C1 segment of cervical spinal cord (tissue), 14 donors: ENCODE data around the gene MAP3K20.
"Not testable (repeated sequence)": the region's sequence is repeated elsewhere in the genome, so short reads cannot be mapped to it uniquely, and the experiment has no call there.

Experiments used
- DNase-seq, 14 donors: peaks; one replicate each; lab custom pipeline; 2025; lab: John Stamatoyannopoulos, UW

MAP3K20 gene

DNA sequence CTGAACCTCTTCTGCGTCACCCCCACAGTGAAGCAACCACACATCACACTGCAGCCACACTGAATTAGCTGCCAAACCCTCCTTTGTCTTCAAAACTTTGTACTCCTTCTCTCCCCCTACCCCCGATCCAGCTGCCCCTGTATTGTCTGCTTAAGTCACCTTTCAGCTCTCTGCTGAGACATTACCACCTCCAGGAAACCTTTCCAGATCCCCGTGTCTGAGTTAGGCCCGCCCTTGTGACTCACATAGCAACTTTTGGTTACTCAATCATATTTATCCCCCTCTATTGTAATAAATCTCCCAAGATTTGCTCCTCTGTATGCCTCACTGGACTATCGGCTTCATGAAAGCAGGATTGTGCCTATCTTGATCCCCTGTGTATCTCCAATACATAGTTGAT, 196.2 kb downstream of the MAP3K20 start:
- DNase-seq = no peak

DNA sequence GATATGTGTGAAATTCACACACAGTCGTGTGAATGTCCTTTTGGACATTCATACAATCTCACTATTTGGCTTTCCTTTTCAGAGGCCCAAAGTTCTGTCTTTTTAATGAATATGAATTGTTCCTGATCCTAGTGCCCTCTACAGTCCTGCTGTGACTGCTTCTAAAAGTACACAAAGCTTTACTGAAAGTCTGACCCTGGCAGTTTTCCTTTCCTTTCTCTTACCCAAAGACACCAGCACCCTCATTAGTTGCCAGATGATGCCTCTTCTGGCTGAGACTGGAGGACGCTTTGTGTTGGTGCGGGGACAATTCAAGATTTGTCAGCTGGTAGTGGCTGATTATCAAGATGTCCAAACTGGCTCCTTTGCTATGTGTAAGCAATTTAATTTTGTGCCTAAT, 197.2 kb downstream of the MAP3K20 start:
- no peak for DNase-seq

DNA sequence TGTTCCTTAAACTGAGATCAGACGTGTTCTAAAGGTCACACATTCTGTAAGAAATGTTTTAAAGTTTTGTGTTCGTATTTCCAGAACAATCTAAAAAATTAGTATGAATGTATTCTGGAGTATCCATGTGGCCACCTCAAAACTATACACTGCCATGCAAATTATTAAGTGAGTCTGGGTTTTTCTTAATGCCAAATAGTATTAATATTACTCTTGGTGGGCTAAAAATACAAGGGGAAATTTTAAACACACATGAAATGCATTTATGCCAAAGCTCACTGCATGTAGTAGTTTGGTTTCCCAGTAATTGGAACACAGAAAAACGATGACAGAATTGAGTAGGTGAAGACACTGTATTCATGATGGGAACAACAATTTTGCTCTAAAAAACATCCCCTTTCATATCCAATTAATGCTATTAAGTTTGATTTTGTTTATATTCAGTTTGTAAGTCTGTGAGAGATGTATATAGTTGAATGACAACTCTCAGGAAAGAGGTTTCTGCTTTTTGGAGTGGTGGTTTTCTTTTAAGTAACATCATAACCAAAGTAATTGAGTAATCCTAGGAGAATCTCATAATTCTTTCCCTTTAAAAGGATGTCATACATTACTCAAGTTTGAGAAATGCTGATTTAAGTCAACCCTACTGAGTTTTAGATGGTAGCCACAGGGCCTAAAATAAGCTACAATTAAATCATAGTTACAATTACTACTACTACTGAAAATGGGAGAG, 203.3 kb downstream of the MAP3K20 start:
- DNase-seq = no peak

DNA sequence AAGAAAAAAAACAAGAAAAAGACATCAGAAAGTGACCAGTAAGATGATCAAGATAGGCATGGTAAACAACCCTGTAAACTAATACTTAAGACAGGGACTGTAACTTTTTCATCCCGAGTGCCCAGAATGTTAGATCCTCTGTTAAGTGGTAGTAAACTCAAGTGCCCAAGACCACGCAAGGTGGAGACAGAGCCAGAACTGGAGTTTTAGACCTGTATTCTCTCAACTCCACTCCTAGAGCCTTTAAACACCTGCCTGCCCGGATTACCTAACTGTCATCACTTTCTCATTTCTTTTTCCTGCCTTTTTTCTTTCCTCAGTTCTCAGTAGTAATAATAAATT, 203.9 kb downstream of the MAP3K20 start:
- DNase-seq = no peak

DNA sequence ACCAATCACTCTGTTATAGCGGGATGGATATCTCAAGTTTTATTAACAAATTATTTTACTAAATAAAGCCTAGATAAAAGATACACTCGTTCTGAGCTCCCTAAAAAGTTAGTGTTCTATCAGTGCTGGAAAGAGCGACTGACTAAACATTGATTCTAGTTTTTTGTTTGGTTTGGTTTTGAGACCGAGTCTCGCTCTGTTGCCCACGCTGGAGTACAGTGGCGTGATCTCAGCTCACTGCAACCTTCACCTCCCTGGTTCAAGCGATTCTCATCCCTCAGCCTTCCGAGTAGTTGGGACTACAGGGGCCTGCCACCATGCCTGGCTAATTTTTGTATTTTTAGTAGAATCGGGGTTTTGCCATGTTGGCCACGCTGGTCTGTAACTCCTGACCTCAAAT, 205.2 kb downstream of the MAP3K20 start:
- no peak for DNase-seq

DNA sequence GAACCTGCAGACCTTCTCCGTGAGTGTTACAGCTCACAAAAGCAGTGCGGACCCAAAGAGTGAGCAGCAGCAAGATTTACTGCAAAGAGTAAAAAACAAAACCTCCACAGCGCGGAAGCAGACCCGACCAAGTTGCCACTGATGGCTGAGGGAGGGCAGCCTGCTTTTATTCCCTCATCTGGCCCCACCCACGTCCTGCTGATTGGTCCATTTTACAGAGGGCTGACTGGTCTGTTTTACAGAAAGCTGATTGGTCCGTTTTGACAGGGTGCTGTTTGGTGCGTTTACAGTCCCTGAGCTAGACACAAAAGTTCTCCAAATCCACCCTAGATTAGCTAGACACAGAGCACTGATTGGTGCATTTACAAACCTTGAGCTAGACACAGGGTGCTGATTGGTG, 206.3 kb downstream of the MAP3K20 start:
- not testable (repeated sequence) for DNase-seq

DNA sequence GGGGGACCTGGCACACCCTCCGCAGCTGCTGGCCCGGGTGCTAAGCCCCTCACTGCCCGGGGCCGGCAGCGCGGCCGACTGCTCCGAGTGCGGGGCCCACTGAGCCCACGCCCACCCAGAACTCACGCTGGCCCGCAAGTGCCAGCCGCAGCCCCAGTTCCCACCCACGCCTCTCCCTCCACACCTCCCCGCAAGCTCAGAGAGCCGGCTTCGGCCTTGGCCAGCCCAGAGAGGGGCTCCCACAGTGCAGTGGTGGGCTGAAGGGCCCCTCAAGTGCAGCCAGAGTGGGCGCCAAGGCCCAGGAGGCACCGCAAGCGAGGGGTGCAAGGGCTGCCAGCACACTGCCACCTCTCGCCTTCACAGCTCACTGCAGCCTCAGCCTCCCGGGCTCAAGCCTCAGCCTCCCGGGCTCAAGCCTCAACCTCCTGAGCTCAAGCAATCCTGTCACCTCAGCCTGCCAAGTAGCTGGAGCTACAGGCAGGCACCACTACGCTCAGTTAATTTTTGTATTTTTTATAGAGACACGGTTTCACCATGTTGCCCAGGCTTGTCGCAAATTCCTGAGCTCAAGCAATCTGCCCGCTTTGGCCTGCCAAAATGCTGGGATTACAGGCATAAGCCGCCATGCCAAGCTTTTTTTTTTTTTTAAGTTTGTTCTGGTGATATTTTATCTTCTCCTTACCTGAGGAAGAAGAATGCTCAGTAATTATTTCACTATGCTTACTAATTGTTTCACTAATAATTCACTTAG, 207.3 kb downstream of the MAP3K20 start:
- DNase-seq = no peak

DNA sequence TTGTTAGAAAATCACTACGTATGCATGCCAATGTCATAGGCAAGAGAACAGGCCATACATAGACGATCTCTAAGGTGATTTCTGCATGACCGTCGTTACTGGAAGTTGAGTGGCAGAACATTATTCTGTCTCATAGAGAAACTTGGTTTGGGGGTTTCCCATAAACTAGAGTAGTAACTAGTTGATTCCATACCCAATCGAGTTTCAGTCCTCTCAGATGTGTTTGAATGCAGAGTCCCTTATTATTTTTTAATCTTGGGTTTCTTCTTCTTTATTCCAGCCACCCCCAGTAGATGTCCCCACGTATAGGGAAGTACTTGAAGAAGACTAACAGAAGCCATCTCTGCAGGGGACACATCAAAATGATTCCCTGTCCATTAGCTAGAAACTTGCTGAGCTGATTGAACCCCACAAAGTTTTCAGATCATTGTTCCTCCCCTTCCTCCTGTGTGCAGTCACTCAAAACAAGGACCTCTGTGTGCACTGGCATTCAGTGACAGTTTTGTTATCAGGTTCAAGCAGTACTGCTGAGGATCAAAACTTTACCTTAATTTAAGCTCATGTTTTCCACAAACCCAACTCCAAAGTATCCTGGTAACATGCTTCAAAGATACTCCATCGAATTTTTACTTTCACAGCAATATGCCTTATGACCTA, 210.6 kb downstream of the MAP3K20 start:
- no peak for DNase-seq

DNA sequence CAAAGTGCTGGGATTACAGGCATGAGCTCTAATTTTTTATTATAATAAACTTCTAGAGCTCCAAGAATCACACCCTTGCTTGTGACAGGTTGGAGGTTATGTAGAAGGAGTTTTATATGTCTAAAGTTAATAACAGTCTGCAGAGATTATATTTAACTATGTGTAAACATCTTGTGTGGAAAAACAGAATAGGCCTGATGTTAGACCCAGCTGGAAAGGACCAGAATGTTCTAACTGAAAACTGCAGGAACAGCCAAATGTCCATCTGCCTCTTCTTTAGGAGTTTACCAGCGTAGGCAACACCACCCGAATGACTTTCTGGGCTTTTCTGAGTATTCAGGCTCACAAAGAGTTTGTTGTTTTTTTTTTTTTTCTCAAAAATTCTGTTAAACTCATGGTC, 211.9 kb downstream of the MAP3K20 start:
- no peak for DNase-seq

DNA sequence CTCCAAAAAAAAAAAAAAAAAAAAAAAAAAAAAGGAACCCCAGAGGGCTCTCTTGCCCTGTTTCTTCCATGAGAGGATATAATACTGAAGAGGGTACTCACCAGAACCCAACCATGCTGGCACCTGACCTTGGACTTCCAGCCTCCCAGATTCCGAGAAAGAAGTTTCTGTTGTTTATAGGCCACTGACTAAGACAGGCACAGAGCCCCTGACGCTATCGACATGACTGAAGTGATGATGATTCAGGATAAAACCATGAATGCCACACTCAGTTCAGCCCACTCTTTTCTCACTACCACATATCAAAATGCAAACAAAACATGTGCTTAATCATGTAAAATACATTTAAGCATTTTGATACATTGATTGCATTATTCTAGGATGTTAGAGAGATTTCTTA, 212.9 kb downstream of the MAP3K20 start:
- DNase-seq = no peak

DNA sequence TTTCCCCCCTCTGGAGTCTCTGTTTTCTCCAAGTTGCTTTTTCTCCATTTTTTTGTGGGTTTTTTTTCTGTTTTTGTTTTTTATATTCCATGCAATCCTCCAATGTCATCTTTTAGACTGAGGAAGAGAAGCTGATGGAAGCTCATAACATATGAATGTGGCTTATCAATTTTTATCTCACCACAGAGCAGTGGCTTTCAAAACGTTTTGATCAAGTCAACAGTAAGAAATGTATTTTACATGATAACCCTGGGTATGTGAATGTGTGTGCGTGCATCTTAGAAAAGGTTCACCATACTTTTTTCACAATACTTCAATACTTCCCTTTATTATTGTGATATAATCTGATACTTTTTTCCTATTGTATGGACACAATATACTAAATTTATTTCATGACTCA, 214.4 kb downstream of the MAP3K20 start:
- no peak for DNase-seq

DNA sequence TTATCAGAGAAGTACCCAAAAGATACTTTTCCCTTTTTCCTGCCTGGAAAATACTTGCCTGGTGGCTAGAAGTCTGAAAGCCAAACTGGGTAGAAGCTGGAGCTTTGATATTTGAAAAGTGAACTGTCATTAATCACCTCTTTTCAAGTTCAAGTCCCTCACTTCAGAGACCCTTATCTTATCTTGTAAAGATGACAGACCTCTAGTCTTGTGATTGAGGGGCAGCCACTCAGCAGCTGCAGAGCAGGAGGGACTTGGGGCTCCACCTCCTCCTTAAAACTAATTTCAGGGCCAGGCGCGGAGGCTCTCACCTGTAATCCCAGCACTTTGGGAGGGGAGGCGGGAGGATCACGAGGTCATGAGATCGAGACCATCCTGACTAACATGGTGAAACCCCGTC, 214.9 kb downstream of the MAP3K20 start:
- DNase-seq = no peak

DNA sequence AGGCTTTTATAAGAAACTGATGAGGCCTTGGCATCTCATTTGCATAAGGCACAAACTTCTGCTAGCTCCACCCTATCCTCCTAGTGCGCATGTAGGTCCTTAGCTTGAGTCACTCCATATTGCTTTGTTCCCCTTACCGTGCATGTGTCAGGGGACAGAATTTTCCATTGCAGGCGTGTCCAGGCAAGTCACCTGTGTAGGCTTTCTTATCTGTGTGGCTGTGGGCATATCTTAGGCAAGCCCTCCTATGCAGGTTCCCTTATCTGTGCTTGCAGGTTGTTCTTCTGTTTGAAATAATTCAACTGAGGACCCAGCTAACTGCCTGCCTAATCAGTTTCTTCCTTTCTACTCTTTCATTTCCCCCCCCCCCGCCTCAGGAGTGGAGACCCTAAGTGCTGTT, 215.8 kb downstream of the MAP3K20 start:
- DNase-seq = no peak

DNA sequence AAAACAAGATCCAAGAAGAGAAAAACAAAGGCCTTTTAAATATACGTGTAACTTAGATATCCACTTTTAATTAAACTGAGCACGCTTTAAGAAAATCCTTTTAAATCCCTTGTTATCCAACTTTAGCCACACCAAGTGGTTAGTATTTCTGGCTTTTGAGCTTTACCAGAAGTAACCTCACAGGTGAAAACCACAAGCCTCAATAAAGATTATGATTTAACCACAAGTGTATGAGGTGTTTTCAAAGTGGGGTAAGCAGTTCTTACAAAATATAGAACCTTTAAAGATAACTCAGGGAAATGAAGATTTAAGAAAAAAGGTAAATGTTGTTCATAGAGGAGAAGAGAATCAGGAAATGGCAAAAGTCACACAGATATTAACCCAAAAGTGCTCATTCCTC, 220.6 kb downstream of the MAP3K20 start:
- no peak for DNase-seq

DNA sequence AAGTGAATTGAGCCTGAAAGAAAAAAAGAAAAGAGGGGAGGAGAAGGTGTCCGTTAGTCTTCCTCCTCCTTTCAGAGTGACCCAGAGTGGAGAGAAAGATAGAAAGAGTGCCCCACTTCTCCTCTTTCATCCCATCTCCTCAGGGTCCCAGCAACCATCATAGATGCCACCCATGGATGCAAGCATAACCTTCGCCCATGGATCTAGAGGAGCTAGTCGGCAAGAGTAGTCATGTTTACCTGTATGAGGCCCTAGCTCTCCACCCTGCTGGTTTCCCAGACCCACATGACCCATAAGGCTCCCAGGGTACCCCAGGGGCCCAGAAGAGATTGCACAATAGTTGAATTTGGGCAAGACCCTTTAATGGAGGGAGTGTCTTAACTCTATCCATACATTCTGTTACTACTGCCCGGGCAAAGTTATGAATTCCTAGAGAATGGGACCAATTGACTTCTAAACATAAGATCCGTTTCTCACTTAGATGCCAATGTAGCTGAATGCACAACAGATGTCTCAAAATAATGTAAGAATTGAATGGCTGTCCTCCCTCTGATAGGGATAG, 223.0 kb downstream of the MAP3K20 start:
- DNase-seq = no peak

DNA sequence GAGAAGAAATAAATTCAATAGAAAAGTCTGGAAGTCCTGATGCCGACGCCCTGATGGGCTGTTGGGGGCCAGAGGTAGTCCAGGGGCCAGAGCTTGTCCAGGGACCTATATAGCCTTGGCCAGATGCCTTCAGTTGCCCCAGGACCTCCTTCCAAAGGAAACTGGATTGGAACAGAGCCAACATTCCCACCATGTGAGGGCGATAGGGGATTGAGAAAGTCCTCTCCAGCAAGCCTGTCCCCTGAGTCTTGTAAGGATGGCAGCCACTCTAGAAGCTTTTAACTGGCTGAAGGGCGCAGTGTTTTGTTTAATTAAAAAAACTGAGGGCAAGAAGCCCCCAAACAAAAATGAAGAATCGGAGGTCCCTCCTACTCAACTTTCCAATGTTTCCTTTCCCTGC, 224.1 kb downstream of the MAP3K20 start:
- no peak for DNase-seq

DNA sequence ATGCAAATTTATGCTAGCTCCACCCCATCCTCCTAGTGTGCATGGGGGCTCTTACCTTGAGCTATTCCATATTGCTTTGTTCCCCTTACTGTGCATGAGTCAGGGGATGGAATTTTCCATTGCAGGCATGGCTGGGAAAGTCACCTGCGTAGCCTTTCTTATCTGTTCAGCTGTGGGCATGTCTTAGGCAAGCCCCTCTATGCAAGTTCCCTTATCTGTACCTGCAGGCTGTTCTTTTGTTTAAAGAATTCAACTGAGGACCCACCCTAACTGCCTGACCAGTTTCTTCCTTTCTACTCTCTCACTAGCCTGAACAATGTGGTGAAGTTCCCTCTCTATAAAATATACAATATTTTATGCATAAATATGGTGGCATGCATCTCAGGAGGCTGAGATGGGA, 224.8 kb downstream of the MAP3K20 start:
- no peak for DNase-seq

DNA sequence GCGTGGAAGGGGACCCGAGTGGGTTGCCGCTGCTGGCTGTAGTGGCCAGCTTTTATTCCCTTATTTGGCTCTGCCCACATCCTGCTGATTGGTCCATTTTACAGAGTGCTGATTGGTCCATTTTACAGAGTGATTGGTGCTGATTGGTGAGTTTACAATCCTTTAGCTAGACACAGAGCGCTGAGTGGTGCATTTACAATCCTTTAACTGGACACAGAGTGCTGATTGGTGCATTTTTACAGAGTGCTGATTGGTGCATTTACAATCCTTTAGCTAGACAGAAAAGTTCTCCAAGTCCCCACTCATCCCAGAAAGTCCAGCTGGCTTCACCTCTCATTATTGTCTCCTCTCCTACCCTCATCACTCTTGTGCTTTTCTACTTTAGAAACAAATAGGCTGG, 225.9 kb downstream of the MAP3K20 start:
- DNase-seq = not testable (repeated sequence)

DNA sequence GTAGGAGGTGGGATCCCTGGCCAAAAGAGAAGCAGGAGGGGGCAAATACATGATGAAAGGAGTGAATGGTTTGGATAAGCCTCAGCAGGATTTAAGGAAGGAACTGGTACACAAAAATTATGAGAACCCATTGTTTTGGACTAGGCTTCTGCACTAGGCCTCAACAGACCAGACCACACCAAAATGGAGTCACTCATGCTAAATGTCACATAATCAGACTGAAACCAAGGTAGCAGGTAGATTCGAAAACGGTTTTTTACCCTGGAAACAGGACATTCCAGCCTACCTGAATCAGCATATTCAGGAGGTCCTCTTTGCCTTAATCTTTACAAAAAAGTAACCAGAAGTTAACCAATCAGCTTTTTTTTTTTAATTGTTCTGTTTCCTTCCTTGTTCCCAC, 229.7 kb downstream of the MAP3K20 start:
- DNase-seq = no peak

DNA sequence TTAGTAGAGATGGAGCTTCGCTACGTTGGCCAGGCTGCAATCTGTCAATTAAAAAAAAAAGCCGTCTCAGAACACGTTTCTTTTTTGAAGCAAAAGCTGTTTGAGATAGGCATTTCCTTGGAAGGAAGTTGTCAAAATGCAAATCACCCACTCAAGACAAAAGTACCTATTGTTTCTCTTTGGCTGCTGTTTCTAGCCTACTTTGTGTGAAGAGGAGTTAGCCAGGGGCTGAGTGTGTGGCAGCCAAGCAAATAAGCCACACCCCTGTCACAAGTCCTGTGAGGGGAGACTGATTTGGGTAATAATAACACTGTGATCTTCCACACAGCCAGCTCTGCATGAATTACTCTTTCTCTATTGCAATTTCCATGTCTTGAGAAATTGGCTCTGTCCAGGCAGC, 231.6 kb downstream of the MAP3K20 start:
- DNase-seq = no peak

DNA sequence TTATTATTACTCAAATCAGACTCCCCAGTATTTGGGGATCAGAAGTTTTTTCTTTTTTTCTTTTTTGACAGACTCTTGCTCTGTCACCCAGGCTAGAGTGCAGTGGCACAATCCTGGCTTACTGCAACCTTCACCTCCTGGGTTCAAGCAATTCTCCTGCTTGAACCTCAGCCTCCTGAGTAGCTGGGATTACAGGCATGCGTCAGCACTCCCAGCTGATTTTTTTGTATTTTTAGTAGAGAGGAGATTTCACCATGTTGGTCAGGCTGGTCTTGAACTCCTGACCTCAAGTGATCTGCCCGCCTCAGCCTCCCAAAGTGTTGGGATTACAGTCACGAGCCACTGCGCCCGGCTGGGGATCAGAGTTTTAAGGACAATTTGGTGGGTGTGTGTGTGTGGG, 233.7 kb downstream of the MAP3K20 start:
- not testable (repeated sequence) for DNase-seq

DNA sequence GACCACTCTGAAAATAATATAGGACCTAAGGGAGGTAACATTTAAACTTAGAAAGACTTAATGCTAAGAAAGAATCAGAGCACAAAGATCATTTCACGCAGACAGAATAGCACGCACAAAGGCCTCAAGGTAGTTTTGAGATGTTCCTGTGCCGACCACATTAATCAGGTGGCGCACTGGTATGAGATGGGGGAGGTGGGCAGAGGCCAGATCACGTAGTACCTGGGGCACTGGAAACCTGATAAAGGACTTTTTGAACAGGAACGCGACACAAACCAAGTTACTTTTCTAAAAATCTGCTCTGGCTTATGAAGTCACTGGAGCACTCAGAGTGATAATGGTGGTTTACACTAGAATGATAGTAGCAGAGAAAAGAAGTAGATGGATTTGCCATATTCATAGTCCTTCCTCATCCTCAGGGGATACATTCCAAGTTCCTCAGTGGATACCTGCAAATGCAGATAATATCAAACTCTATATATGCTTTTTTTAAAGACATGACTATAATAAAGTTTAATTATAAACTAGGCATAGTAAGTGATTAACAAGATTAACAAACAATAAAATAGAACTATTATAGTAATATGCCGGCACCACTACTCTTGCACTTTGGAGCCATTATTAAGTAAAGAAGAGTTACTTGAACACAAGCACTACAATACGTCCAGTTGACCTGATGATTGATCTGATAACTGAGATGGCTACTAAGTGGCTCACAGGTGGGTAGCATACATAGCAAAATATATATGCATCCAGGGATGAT, 236.4 kb downstream of the MAP3K20 start:
- no peak for DNase-seq
